MM.1S (cell line): ENCODE results near the gene TSHZ2.

Experiments used
- EZH2 ChIP-seq: fragments of 300-600 bp; sonication (generic); optimal IDR thresholded peaks from 2 replicates; pipeline ENCODE3; 2017; ENCODE audit warnings: low read depth, mild to moderate bottlenecking, antibody characterized with exemption, low read length, mixed read lengths
- EZH2phosphoT487 ChIP-seq: fragments of 300-600 bp; sonication (generic); IDR thresholded peaks from 2 replicates; pipeline ENCODE4 v1.6.1; 2018; ENCODE audit warnings: antibody characterized with exemption, low read length
- TF ChIP-seq, protein P1 (sequence below): fragments of 300-600 bp; sonication (generic); IDR thresholded peaks from 2 replicates; pipeline ENCODE4 v1.5.1; 2016; ENCODE audit warnings: antibody characterized with exemption, low read length, mixed read lengths

GRCh38 chr20:53019464-53019863 is 47.3 kb downstream of the TSHZ2 start:
- TF ChIP-seq, protein P1, sequence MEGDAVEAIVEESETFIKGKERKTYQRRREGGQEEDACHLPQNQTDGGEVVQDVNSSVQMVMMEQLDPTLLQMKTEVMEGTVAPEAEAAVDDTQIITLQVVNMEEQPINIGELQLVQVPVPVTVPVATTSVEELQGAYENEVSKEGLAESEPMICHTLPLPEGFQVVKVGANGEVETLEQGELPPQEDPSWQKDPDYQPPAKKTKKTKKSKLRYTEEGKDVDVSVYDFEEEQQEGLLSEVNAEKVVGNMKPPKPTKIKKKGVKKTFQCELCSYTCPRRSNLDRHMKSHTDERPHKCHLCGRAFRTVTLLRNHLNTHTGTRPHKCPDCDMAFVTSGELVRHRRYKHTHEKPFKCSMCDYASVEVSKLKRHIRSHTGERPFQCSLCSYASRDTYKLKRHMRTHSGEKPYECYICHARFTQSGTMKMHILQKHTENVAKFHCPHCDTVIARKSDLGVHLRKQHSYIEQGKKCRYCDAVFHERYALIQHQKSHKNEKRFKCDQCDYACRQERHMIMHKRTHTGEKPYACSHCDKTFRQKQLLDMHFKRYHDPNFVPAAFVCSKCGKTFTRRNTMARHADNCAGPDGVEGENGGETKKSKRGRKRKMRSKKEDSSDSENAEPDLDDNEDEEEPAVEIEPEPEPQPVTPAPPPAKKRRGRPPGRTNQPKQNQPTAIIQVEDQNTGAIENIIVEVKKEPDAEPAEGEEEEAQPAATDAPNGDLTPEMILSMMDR = no peak
- TF ChIP-seq EZH2 = no peak
- no peak for TF ChIP-seq EZH2phosphoT487
